Loucy (cell line): Measurements from ENCODE around the gene MRPS11.

Source experiments
- H2AFZ ChIP-seq: fragments of 200-600 bp; sonication (generic); 2 replicates; pipeline ENCODE4 v1.6.0; 2016; ENCODE audit warnings: antibody characterized with exemption, mild to moderate bottlenecking, low read length, moderate library complexity
- H3F3A ChIP-seq: fragments of 200-600 bp; 2 replicates; pipeline ENCODE4 v1.6.0; 2016; ENCODE audit warnings: antibody characterized with exemption, low read depth, mild to moderate bottlenecking
- H3K27me3 ChIP-seq: fragments of 200-600 bp; sonication (generic); 2 replicates; pipeline ENCODE4 v1.6.1; 2014; ENCODE audit warnings: low read length, mild to moderate bottlenecking; ENCODE audit not compliant: insufficient read depth, poor library complexity, severe bottlenecking
- H3K36me3 ChIP-seq: fragments of 200-600 bp; sonication (generic); 2 replicates; pipeline ENCODE4 v1.6.1; 2016; ENCODE audit warnings: low read length; ENCODE audit not compliant: insufficient read depth
- H3K4me1 ChIP-seq: fragments of 200-600 bp; sonication (generic); 2 replicates; pipeline ENCODE4 v1.5.1; 2014; ENCODE audit warnings: low read length, mild to moderate bottlenecking; ENCODE audit not compliant: insufficient read depth, poor library complexity, severe bottlenecking
- H3K4me2 ChIP-seq: fragments of 200-600 bp; sonication (generic); 2 replicates; pipeline ENCODE4 v1.6.0; 2014; ENCODE audit warnings: antibody characterized with exemption, low read length, low read depth, mild to moderate bottlenecking; ENCODE audit not compliant: poor library complexity, severe bottlenecking
- H3K4me3 ChIP-seq: fragments of 200-600 bp; sonication (generic); 2 replicates; pipeline ENCODE4 v1.5.1; 2014; ENCODE audit warnings: low read length, mild to moderate bottlenecking, mixed read lengths; ENCODE audit not compliant: poor library complexity, severe bottlenecking
- H3K79me2 ChIP-seq: fragments of 200-600 bp; sonication (generic); 2 replicates; pipeline ENCODE4 v1.6.1; 2014; ENCODE audit warnings: low read length; ENCODE audit not compliant: insufficient read depth
- H3K9ac ChIP-seq: fragments of 200-600 bp; sonication (generic); 2 replicates; pipeline ENCODE4 v1.6.0; 2014; ENCODE audit warnings: mild to moderate bottlenecking, low read depth, low read length, moderate library complexity; ENCODE audit not compliant: poor library complexity, severe bottlenecking
- H3K9me2 ChIP-seq: fragments of 200-600 bp; sonication (generic); replicated peaks from 2 replicates; pipeline ENCODE4 v1.6.1; 2016; ENCODE audit warnings: low read depth, low read length, mixed read lengths
- H3K9me3 ChIP-seq: fragments of 200-600 bp; sonication (generic); 2 replicates; pipeline ENCODE4 v1.6.1; 2014; ENCODE audit warnings: mild to moderate bottlenecking, antibody characterized with exemption, low read length, low read depth; ENCODE audit not compliant: insufficient read depth
- H4K20me1 ChIP-seq: fragments of 200-600 bp; sonication (generic); 2 replicates; pipeline ENCODE4 v1.6.0; 2014; ENCODE audit warnings: antibody characterized with exemption, low read length, mild to moderate bottlenecking; ENCODE audit not compliant: insufficient read depth, poor library complexity, severe bottlenecking
- EZH2phosphoT487 ChIP-seq: fragments of 200-600 bp; IDR thresholded peaks from 2 replicates; pipeline ENCODE4 v1.6.1; 2018; ENCODE audit warnings: antibody characterized with exemption, mild to moderate bottlenecking, moderate library complexity, borderline replicate concordance
- TF ChIP-seq, protein P1 (sequence below): fragments of 200-600 bp; sonication (generic); conservative IDR thresholded peaks from 2 replicates; pipeline ENCODE4 v1.5.1; 2014; ENCODE audit warnings: mild to moderate bottlenecking, antibody characterized with exemption, low read length

MRPS11 gene

DNA sequence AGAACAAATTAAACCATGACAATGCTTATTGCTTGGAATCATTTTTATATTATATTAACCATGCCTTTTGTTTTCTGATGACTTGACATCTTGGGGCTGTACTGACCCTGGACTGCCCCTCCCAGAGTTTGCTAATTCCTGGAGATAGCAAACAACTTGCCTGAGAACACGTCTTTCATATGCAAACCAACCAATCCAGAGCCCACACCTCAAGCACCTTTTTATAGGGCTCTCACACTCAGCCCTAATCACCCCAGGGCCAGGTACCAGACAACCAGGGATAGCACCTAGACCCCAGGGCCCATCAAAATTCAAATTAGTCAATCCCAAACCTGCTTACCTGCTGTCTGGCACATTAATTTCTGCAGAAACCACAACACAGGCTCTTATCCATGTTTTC lies 36.9 kb downstream of the MRPS11 start:
- Histone ChIP-seq H3K9ac (no peak overlapping the region), H3F3A (no peaks in the 10 kb centered on the region), H3K36me3 (no peaks in the 10 kb centered on the region), H3K9me3 (no peaks in the 10 kb centered on the region), H3K4me1 (no peaks in the 10 kb centered on the region), H3K79me2 (no peaks in the 10 kb centered on the region), H3K27me3 (no peaks in the 10 kb centered on the region), H3K4me2 (no peak overlapping the region), H3K4me3 (no peak overlapping the region), H3K9me2 (no peaks in the 10 kb centered on the region), H4K20me1 (no peaks in the 10 kb centered on the region), H2AFZ (no peak overlapping the region)
- TF ChIP-seq, protein P1, sequence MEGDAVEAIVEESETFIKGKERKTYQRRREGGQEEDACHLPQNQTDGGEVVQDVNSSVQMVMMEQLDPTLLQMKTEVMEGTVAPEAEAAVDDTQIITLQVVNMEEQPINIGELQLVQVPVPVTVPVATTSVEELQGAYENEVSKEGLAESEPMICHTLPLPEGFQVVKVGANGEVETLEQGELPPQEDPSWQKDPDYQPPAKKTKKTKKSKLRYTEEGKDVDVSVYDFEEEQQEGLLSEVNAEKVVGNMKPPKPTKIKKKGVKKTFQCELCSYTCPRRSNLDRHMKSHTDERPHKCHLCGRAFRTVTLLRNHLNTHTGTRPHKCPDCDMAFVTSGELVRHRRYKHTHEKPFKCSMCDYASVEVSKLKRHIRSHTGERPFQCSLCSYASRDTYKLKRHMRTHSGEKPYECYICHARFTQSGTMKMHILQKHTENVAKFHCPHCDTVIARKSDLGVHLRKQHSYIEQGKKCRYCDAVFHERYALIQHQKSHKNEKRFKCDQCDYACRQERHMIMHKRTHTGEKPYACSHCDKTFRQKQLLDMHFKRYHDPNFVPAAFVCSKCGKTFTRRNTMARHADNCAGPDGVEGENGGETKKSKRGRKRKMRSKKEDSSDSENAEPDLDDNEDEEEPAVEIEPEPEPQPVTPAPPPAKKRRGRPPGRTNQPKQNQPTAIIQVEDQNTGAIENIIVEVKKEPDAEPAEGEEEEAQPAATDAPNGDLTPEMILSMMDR: no peak
- TF ChIP-seq EZH2phosphoT487: no peak

DNA sequence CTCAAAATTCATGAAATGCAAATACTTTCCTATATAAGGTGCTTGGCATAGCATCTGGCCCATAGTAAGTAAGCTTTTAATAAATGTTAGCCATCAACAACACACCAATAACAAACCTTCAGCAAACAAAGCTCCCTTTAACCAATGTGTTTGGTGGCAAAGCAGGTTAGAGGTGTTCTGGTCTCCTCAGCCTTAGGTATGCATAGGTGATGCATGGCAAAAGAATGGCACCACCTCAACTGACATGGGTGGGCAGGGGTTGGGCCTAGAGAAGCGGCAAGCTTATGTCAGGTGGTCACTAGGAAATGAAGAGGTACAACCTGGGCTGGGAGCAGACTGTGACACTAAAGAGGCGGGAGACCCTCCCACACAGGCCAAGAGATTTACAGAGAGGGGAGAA lies 38.2 kb downstream of the MRPS11 start:
- Histone ChIP-seq H3K4me3 (no peak overlapping the region), H4K20me1 (no peaks in the 10 kb centered on the region), H3K4me2 (no peak overlapping the region)

DNA sequence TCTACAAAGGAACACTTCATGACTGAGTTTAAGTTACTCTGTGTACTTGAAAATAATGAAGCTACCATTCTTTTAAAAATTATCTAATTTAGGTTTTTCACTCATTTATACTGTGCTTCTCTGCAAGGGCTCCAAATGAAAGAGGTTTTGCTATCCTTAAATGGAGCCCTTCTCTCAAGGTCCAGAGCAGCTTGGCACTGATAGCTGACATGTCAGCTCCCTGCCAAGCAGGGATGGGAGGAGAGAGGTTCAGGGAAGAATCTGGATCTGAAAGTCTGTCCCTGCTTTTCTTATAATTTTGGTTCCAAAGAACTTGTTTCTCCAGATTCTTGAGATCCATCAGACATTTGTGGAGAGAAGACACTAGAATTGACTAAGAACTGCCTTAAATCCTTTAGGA lies 39.1 kb downstream of the MRPS11 start:
- Histone ChIP-seq H3K4me3 (no peak overlapping the region), H2AFZ (no peak overlapping the region), H3F3A (no peaks in the 10 kb centered on the region), H3K9ac (no peak overlapping the region), H3K9me2 (no peaks in the 10 kb centered on the region), H3K9me3 (no peaks in the 10 kb centered on the region), H3K79me2 (no peaks in the 10 kb centered on the region), H3K4me2 (no peak overlapping the region), H3K27me3 (no peaks in the 10 kb centered on the region), H4K20me1 (no peaks in the 10 kb centered on the region), H3K4me1 (no peaks in the 10 kb centered on the region), H3K36me3 (no peaks in the 10 kb centered on the region)
- TF ChIP-seq, protein P1: no peak
- no peak for TF ChIP-seq EZH2phosphoT487

More for the DNA sequence above, 38.2 kb downstream of the MRPS11 start:
- Histone ChIP-seq H3K27me3 (no peaks in the 10 kb centered on the region), H3K9ac (no peak overlapping the region), H3F3A (no peaks in the 10 kb centered on the region), H3K9me3 (no peaks in the 10 kb centered on the region), H3K79me2 (no peaks in the 10 kb centered on the region), H3K9me2 (no peaks in the 10 kb centered on the region), H2AFZ (no peak overlapping the region), H3K36me3 (no peaks in the 10 kb centered on the region), H3K4me1 (no peaks in the 10 kb centered on the region)
- TF ChIP-seq EZH2phosphoT487: no peak
- TF ChIP-seq, protein P1: no peak
